ENCODE data around the gene SMIM10L2A. TPM values are rescaled to one million over a fixed set of nuclear protein-coding genes. Genes with fewer than 3 reads are reported as not detected.
A peak's percentile ranks its signal among the peaks of the same experiment; 100 is the strongest.
"Not testable (repeated sequence)": the region's sequence is repeated elsewhere in the genome, so short reads cannot be mapped to it uniquely, and the experiment has no call there.

Gene SMIM10L2A
- total RNA-seq, 1 experiment from 2014 or later: not detected

DNA sequence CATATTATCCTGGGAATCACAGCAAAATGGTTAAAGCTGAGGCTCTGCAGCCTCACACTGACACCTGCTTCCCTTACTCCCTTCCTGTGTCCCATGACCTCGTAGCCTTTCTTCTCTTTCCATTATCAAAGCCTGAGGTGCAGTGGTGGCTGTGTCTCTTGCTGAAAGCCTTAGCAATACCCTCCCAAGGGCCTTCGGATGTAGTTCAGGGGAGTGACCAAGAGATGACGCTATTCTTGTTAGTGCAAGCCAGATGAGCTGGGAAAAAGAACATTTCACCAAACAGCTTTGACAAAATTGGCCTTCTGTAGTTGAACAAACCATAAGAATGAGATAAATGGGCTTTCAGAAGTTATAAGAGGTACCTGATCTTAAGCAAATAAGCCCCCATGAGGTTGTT, 31.6 kb downstream of the SMIM10L2A start:
- no peak for DNase-seq (ENCODE audit: low read depth)

DNA sequence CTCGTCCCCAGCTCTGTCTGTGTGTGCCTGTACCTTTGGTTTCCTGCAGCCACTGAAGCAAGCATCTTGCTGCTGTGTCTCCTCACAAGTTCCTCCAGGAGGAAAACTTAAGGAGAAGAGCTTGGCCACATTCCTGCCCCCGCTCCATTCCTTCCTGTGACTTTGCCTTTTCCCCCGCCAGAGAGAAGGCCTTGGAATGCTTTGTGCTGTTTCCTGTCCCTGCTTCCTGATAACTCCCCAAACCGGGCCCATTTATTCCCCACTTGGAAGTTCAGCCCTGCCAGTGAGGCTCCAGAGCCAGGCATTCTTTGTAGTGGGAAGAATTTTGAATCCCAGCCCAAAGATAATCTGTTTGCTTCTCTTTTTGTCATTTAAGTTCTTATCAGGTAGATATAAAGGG, 33.1 kb downstream of the SMIM10L2A start:
- DNase-seq (ENCODE audit: low read depth): no peak

DNA sequence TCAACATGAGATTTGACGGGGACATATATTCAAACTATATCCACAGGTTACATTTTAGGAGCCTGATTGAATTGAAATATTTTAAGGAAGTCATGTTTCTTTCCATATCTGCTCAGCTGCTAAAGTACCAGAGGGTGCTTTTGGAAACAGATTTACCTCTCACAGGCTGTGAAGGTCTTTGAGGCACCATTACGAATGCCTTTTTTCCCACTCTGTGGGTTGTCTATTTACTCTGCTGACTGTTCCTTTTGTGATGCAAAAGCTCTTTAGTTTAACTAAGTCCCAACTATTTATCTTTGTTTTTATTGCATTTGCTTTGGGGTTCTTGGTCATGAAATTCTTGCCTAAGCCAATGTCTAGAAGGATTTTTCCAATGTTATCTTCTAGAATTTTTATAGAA, 40.0 kb downstream of the SMIM10L2A start:
- not testable (repeated sequence) for DNase-seq (ENCODE audit: low read depth)

GRCh38 chrX:135463937-135464336, 42.2 kb downstream of the SMIM10L2A start:
- DNase-seq (ENCODE audit: low read depth): peak; percentile 5

DNA sequence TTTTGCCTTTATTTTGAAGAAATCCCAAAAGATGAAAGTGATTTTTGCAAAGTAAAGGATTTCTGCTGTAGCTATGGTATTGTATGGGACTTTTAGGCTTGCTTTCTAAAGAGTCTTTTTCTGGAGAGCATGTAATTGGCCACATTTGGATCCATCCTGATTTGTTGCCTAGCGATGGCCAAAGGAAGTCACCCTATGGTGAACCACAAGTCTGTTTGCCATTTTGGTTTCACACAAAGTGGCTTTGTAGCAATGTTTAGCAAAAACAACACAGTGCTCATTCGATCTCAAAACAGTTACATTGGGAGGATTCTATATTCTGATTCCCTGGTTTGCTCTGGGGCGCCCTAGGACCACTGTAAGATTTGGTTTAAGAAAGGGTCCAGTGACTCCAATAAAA, 54.6 kb downstream of the SMIM10L2A start:
- no peak for DNase-seq (ENCODE audit: low read depth)

GRCh38 chrX:135477576-135477975, 55.8 kb downstream of the SMIM10L2A start:
- DNase-seq (ENCODE audit: low read depth): peak; percentile 70

Other genes with a start within 250 kb of the SMIM10L2A start
- gene ETDA, start 169.9 kb upstream of the SMIM10L2A start, total RNA-seq (2014; rRNA removed; shearing (Covaris generic)): not detected in 2 replicates
- not detected in 2 replicates for gene ETDC, start 112.5 kb upstream of the SMIM10L2A start, total RNA-seq (2014; rRNA removed; shearing (Covaris generic))
- gene ZNF75D, start 77.8 kb upstream of the SMIM10L2A start, total RNA-seq (2014; rRNA removed; shearing (Covaris generic)): 6.5 and 7.9 TPM in 2 replicates
- gene ZNF449, start 77.1 kb upstream of the SMIM10L2A start, total RNA-seq (2014; rRNA removed; shearing (Covaris generic)): 7.5 and 9.3 TPM in 2 replicates
- gene INTS6L, start 98.7 kb downstream of the SMIM10L2A start, total RNA-seq (2014; rRNA removed; shearing (Covaris generic)): 4.1 and 5.5 TPM in 2 replicates

Data from RPMI7951 (cell line).